Limb (tissue), 2 donors: ENCODE data around the gene TSPYL1.
"Not testable (repeated sequence)": the region's sequence is repeated elsewhere in the genome, so short reads cannot be mapped to it uniquely, and the experiment has no call there.

Source experiments
- DNase-seq, 2 donors: peaks; one replicate each; pipeline ENCODE4 v3.0.0-alpha.2; 2016; ENCODE audit errors: extremely low spot score in 2 of 2

The TSPYL1 gene

GRCh38 chr6:116298273-116298672, 18.5 kb upstream of the TSPYL1 start:
- no peak for DNase-seq

GRCh38 chr6:116292553-116292952, 12.8 kb upstream of the TSPYL1 start:
- DNase-seq, result no peak

- no peak for DNase-seq
Observed at GRCh38 chr6:116291701-116292396, 12.1 kb upstream of the TSPYL1 start.

GRCh38 chr6:116290799-116291198, 11.1 kb upstream of the TSPYL1 start:
- no peak for DNase-seq

GRCh38 chr6:116289876-116290275, 10.1 kb upstream of the TSPYL1 start:
- DNase-seq, result no peak

- peak in 1 of 2 donors; percentile 87 for DNase-seq
Observed at GRCh38 chr6:116287689-116288282, 8.1 kb upstream of the TSPYL1 start.

GRCh38 chr6:116286773-116287358, 7.1 kb upstream of the TSPYL1 start:
- no peak for DNase-seq

GRCh38 chr6:116284984-116285383, 5.3 kb upstream of the TSPYL1 start:
- not testable (repeated sequence) for DNase-seq

GRCh38 chr6:116283191-116283590, 3.5 kb upstream of the TSPYL1 start:
- no peak for DNase-seq

GRCh38 chr6:116282698-116283097, 3.0 kb upstream of the TSPYL1 start:
- DNase-seq, result no peak

GRCh38 chr6:116280933-116281316, 1.2 kb upstream of the TSPYL1 start:
- no peak for DNase-seq

- no peak for DNase-seq
Observed at GRCh38 chr6:116280161-116280932, 617 bp upstream of the TSPYL1 start.

- DNase-seq, result no peak
Observed at GRCh38 chr6:116278854-116279231, 887 bp downstream of the TSPYL1 start.

GRCh38 chr6:116278481-116278829, 1.3 kb downstream of the TSPYL1 start:
- DNase-seq, result no peak

- DNase-seq, result no peak
Observed at GRCh38 chr6:116277124-116277523, 2.6 kb downstream of the TSPYL1 start.

GRCh38 chr6:116271149-116271708, 8.5 kb downstream of the TSPYL1 start:
- no peak for DNase-seq

GRCh38 chr6:116268589-116269293, 11.0 kb downstream of the TSPYL1 start:
- DNase-seq, result peak in 1 of 2 donors; percentile 93

GRCh38 chr6:116267836-116268588, 11.7 kb downstream of the TSPYL1 start:
- no peak for DNase-seq

- DNase-seq, result no peak
Observed at GRCh38 chr6:116266803-116267202, 12.9 kb downstream of the TSPYL1 start.

- no peak for DNase-seq
Observed at GRCh38 chr6:116265041-116265829, 14.5 kb downstream of the TSPYL1 start.
